Neutrophil (primary cell): Measurements from ENCODE around the gene PCDHB16.
"Not testable (repeated sequence)": the region's sequence is repeated elsewhere in the genome, so short reads cannot be mapped to it uniquely, and the experiment has no call there.

Experiments used
- H3K27ac ChIP-seq: fragments of 200-600 bp; sonication (generic); 2 replicates; pipeline ENCODE4 v1.5.1; 2016; ENCODE audit warnings: mild to moderate bottlenecking, moderate library complexity
- H3K27me3 ChIP-seq: fragments of 200-600 bp; sonication (generic); 2 replicates; pipeline ENCODE4 v1.6.0; 2016; ENCODE audit warnings: mild to moderate bottlenecking
- H3K36me3 ChIP-seq: fragments of 200-600 bp; sonication (generic); 2 replicates; pipeline ENCODE4 v1.5.1; 2017
- H3K4me1 ChIP-seq, 2 experiments: fragments of 200-600 bp in 1 of 2; sonication (generic) in 1 of 2; 1 replicate in 1 of 2; 2 replicates in 1 of 2; pipeline versions ENCODE4 v1.5.1 to v1.6.1; 2013 to 2016; ENCODE audit warnings: low read depth in 1 of 2, low read length in 1 of 2, mild to moderate bottlenecking in 1 of 2, moderate library complexity in 1 of 2; ENCODE audit not compliant: control insufficient read depth in 1 of 2, insufficient read depth in 1 of 2
- H3K4me3 ChIP-seq, 2 experiments: fragments of 200-600 bp in 1 of 2; sonication (generic) in 1 of 2; 1 replicate in 1 of 2; 2 replicates in 1 of 2; pipeline ENCODE4 v1.5.1; 2013 to 2016; ENCODE audit warnings: low read depth in 1 of 2, low read length in 1 of 2, mild to moderate bottlenecking in 1 of 2, moderate library complexity in 1 of 2
- H3K9me3 ChIP-seq: fragments of 200-600 bp; sonication (generic); 2 replicates; pipeline ENCODE4 v1.5.1; 2016
- TF ChIP-seq, protein P1 (sequence below): fragments of 200-600 bp; sonication (generic); IDR thresholded peaks from 2 replicates; pipeline ENCODE4 v1.5.1; 2016; ENCODE audit warnings: antibody characterized with exemption

PCDHB16 gene

GRCh38 chr5:141150224-141150992, 31.8 kb upstream of the PCDHB16 start:
- H3K4me1 ChIP-seq: no peaks in the 10 kb centered on the region
- TF ChIP-seq, protein P1, sequence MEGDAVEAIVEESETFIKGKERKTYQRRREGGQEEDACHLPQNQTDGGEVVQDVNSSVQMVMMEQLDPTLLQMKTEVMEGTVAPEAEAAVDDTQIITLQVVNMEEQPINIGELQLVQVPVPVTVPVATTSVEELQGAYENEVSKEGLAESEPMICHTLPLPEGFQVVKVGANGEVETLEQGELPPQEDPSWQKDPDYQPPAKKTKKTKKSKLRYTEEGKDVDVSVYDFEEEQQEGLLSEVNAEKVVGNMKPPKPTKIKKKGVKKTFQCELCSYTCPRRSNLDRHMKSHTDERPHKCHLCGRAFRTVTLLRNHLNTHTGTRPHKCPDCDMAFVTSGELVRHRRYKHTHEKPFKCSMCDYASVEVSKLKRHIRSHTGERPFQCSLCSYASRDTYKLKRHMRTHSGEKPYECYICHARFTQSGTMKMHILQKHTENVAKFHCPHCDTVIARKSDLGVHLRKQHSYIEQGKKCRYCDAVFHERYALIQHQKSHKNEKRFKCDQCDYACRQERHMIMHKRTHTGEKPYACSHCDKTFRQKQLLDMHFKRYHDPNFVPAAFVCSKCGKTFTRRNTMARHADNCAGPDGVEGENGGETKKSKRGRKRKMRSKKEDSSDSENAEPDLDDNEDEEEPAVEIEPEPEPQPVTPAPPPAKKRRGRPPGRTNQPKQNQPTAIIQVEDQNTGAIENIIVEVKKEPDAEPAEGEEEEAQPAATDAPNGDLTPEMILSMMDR: no peak
- H3K9me3 ChIP-seq: no peaks in the 10 kb centered on the region
- no peak overlapping the region for H3K27ac ChIP-seq
- no peaks in the 10 kb centered on the region for H3K36me3 ChIP-seq
- H3K4me3 ChIP-seq: no peak overlapping the region
- H3K27me3 ChIP-seq: peaks cover 22% of the 10 kb centered on the region

DNA sequence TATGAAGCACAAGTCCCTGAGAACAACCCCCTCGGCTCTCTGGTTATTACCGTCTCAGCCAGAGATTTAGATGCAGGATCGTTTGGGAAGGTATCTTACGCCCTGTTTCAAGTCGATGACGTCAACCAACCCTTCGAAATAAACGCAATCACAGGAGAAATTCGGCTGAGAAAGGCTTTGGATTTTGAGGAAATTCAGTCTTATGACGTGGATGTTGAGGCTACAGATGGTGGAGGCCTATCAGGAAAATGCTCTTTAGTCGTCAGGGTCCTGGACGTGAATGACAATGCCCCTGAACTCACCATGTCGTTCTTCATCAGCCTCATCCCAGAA, 31.2 kb upstream of the PCDHB16 start:
- H3K36me3 ChIP-seq: no peaks in the 10 kb centered on the region
- no peak overlapping the region for H3K4me3 ChIP-seq
- H3K4me1 ChIP-seq: no peaks in the 10 kb centered on the region
- H3K27me3 ChIP-seq: peaks cover 24% of the 10 kb centered on the region
- H3K27ac ChIP-seq: no peak overlapping the region
- TF ChIP-seq, protein P1: no peak
- no peaks in the 10 kb centered on the region for H3K9me3 ChIP-seq

- not testable (repeated sequence) for H3K36me3 ChIP-seq, H3K4me1 ChIP-seq, H3K4me3 ChIP-seq, H3K27ac ChIP-seq, H3K9me3 ChIP-seq
- peaks cover 31% of the 10 kb centered on the region for H3K27me3 ChIP-seq
Observed at GRCh38 chr5:141151632-141152031, 30.6 kb upstream of the PCDHB16 start.

GRCh38 chr5:141152096-141152495, 30.1 kb upstream of the PCDHB16 start:
- H3K4me3 ChIP-seq, H3K9me3 ChIP-seq, H3K4me1 ChIP-seq, H3K36me3 ChIP-seq, H3K27ac ChIP-seq: not testable (repeated sequence)
- H3K27me3 ChIP-seq: peaks cover 35% of the 10 kb centered on the region

GRCh38 chr5:141155540-141156374, 26.4 kb upstream of the PCDHB16 start:
- TF ChIP-seq, protein P1: no peak
- H3K9me3 ChIP-seq: no peaks in the 10 kb centered on the region
- H3K27ac ChIP-seq: no peak overlapping the region
- no peak overlapping the region for H3K4me3 ChIP-seq
- H3K4me1 ChIP-seq: no peaks in the 10 kb centered on the region
- peaks cover 25% of the 10 kb centered on the region for H3K27me3 ChIP-seq
- no peaks in the 10 kb centered on the region for H3K36me3 ChIP-seq

- H3K27ac ChIP-seq: not testable (repeated sequence)
- peaks cover 13% of the 10 kb centered on the region for H3K27me3 ChIP-seq
Observed at GRCh38 chr5:141157356-141157755, 24.8 kb upstream of the PCDHB16 start.

DNA sequence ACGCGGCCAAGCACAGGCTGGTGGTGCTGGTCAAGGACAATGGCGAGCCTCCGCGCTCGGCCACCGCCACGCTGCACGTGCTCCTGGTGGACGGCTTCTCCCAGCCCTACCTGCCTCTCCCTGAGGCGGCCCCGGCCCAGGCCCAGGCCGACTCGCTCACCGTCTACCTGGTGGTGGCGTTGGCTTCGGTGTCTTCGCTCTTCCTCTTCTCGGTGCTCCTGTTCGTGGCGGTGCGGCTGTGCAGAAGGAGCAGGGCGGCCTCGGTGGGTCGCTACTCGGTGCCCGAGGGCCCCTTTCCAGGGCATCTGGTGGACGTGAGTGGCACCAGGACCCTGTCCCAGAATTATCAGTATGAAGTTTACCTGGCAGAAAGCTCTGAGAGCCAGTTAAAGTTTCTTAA, 24.3 kb upstream of the PCDHB16 start:
- not testable (repeated sequence) for H3K4me3 ChIP-seq, H3K9me3 ChIP-seq
- H3K27me3 ChIP-seq: peaks cover 12% of the 10 kb centered on the region

More at GRCh38 chr5:141157356-141157755, 24.8 kb upstream of the PCDHB16 start:
- H3K4me3 ChIP-seq, H3K4me1 ChIP-seq, H3K36me3 ChIP-seq, H3K9me3 ChIP-seq: not testable (repeated sequence)

More for the DNA sequence above, 24.3 kb upstream of the PCDHB16 start:
- H3K27ac ChIP-seq, H3K36me3 ChIP-seq, H3K4me1 ChIP-seq: not testable (repeated sequence)
